ENCODE results near the gene SAMD10.
A peak's percentile ranks its signal among the peaks of the same experiment; 100 is the strongest.

Gene SAMD10

DNA sequence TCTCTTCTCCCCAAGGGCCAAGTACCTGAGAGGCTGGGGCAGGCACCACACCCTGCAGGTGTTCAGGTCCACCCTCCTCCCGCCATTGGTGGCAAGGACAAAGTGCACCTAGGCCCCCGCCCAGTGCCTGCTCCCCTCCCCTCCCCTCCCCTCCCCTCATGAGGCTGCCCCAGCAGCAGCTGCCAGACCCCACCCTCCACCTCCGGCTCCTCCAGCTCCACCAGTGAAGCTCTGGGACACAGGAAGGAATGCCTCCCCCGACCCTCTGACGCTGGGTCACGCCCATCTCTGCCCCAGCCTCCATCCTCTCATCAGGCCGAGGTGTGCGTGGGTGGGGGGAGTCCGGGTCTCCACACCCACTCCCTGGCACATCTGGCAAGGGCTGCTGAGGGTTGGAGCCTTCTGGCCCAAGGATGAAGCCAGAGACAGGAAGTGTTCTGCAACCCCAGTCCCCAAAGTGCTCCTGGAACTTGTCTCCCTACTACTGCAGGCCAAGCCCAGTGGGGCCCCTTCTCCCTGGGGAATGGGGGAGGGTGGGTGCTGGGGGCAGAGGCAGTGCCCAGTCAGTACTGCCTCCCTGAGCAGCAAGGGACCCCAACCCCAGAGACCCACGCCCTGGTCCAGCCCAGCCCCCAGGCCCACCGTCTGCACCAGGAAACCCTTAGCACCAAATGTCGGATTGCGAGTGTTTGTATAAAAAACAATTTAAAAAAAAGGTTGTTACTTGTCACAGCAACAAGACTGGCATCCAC lies 21.6 kb downstream of the SAMD10 start:
- peak overlapping the region; percentile 83; the same call in 1 of the 2 replicates for H2AFZ ChIP-seq (ENCODE audit: low read length)

DNA sequence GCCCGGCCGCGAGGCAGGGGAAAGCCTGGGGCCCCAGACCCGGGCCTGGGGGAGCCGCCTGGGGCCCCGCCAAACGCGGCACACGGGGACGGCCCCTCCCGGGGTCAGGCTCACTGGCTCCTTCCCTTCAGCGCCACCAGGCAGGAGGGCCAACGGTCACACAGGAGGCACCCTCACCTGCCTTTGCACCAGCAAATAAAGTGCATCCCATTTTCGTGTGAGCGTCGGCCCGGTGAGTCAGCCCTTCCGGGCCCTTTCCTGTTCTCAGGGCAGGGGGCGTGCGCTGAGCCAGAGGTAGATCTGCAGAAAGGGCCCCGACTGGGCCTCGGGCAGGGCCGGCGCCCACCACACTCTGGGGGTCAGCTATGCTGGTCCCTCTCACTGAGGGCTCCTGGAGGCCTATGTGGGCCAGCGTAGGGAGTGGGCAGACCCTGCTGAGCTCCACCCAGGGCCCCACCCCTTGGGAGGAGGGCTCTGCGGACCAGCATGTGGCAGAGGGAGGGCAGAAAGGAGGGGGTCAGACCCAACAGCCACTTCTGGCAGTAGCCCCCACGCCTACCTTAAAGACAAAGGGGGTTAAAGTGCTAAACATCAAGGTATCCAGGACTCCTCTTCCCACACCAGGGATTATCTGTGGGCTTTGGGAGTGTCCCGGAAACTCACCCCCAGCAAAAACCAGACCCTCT lies 22.3 kb downstream of the SAMD10 start:
- Histone ChIP-seq H3K4me2 (ENCODE audit: low read depth, low read length) (peak overlapping the region; percentile 95), H2AFZ (ENCODE audit: low read length) (peak overlapping the region; percentile 83), H3K36me3 (replicated peaks; ENCODE audit: insufficient read depth, low read length) (no peaks in the 10 kb centered on the region), H4K20me1 (ENCODE audit: insufficient read depth, low read length) (0 out of 2 replicates have a peak, but pooled peaks cover under 1% of the 10 kb centered on the region), H3K9ac (ENCODE audit: low read length) (peak overlapping the region; percentile 84), H3K9me2 (replicated peaks; ENCODE audit: insufficient read depth, low read length) (no peaks in the 10 kb centered on the region), H3K79me2 (ENCODE audit: low read length) (peaks cover 40% of the 10 kb centered on the region), H3K4me1 (ENCODE audit: low read length) (peaks cover 27% of the 10 kb centered on the region), H3F3A (ENCODE audit: insufficient read depth, low read length) (peaks cover 17% of the 10 kb centered on the region), H3K27me3 (replicated peaks; ENCODE audit: insufficient read depth, low read length) (no peaks in the 10 kb centered on the region), H3K27ac (ENCODE audit: low read length) (peak overlapping the region; percentile 82), H3K4me3 (ENCODE audit: low read length) (peak overlapping the region; percentile 81), H3K9me3 (replicated peaks; ENCODE audit: insufficient read depth, low read length) (no peaks in the 10 kb centered on the region)
- TF ChIP-seq, protein P1, sequence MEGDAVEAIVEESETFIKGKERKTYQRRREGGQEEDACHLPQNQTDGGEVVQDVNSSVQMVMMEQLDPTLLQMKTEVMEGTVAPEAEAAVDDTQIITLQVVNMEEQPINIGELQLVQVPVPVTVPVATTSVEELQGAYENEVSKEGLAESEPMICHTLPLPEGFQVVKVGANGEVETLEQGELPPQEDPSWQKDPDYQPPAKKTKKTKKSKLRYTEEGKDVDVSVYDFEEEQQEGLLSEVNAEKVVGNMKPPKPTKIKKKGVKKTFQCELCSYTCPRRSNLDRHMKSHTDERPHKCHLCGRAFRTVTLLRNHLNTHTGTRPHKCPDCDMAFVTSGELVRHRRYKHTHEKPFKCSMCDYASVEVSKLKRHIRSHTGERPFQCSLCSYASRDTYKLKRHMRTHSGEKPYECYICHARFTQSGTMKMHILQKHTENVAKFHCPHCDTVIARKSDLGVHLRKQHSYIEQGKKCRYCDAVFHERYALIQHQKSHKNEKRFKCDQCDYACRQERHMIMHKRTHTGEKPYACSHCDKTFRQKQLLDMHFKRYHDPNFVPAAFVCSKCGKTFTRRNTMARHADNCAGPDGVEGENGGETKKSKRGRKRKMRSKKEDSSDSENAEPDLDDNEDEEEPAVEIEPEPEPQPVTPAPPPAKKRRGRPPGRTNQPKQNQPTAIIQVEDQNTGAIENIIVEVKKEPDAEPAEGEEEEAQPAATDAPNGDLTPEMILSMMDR (IDR thresholded peaks at IDR 0.05; ENCODE audit: low read length): peak; percentile 7; the same call in 1 of the 2 replicates
- TF ChIP-seq EZH2 (optimal IDR thresholded peaks at IDR 0.05; ENCODE audit: low read depth, low read length) (no peak), EZH2phosphoT487 (IDR thresholded peaks at IDR 0.05; ENCODE audit: low read length) (no peak)
- DNase-seq: peak; percentile 76

More for the DNA sequence above, 21.6 kb downstream of the SAMD10 start:
- H3K9me2 ChIP-seq (replicated peaks; ENCODE audit: insufficient read depth, low read length): no peaks in the 10 kb centered on the region
- peak overlapping the region; percentile 84; the same call in 1 of the 2 replicates for H3K9ac ChIP-seq (ENCODE audit: low read length)
- H3K27ac ChIP-seq (ENCODE audit: low read length): peak overlapping the region; percentile 82; the same call in 1 of the 2 replicates
- peak overlapping the region; percentile 95 for H3K4me2 ChIP-seq (ENCODE audit: low read depth, low read length)
- H3K27me3 ChIP-seq (replicated peaks; ENCODE audit: insufficient read depth, low read length): no peaks in the 10 kb centered on the region
- DNase-seq: peak; percentile 66
- peaks cover 33% of the 10 kb centered on the region for H3K79me2 ChIP-seq (ENCODE audit: low read length)
- H3K4me3 ChIP-seq (ENCODE audit: low read length): peak overlapping the region; percentile 81
- no peaks in the 10 kb centered on the region for H4K20me1 ChIP-seq (ENCODE audit: insufficient read depth, low read length)
- H3F3A ChIP-seq (ENCODE audit: insufficient read depth, low read length): peaks cover 15% of the 10 kb centered on the region
- H3K9me3 ChIP-seq (replicated peaks; ENCODE audit: insufficient read depth, low read length): no peaks in the 10 kb centered on the region
- no peak for TF ChIP-seq EZH2 (optimal IDR thresholded peaks at IDR 0.05; ENCODE audit: low read depth, low read length)
- TF ChIP-seq, protein P1 (IDR thresholded peaks at IDR 0.05; ENCODE audit: low read length): no peak
- TF ChIP-seq EZH2phosphoT487 (IDR thresholded peaks at IDR 0.05; ENCODE audit: low read length): no peak
- no peaks in the 10 kb centered on the region for H3K36me3 ChIP-seq (replicated peaks; ENCODE audit: insufficient read depth, low read length)
- H3K4me1 ChIP-seq (ENCODE audit: low read length): peaks cover 21% of the 10 kb centered on the region; the same call in 1 of the 2 replicates

DNA sequence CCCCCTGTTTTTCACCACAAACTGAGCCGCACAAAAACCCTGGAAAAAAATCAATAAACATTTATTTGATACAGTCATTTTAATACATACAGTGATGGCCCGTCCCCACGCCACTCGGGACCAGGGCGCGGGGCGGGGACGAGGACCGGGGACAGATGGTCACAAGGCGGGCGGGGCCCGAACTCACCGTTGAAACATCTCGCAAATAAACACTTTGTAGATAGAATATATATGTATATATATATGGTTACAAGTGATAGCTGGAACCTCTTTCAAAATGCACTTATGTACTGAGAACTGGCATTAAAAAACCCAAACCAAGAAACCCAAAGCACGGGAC lies 22.8 kb downstream of the SAMD10 start:
- peak overlapping the region; percentile 84 for H3K9ac ChIP-seq (ENCODE audit: low read length)
- no peak for DNase-seq
- no peak for TF ChIP-seq EZH2phosphoT487 (IDR thresholded peaks at IDR 0.05; ENCODE audit: low read length)
- TF ChIP-seq, protein P1 (IDR thresholded peaks at IDR 0.05; ENCODE audit: low read length): no peak
- no peak for TF ChIP-seq EZH2 (optimal IDR thresholded peaks at IDR 0.05; ENCODE audit: low read depth, low read length)
- no peaks in the 10 kb centered on the region for H3K9me2 ChIP-seq (replicated peaks; ENCODE audit: insufficient read depth, low read length)
- peak overlapping the region; percentile 83 for H2AFZ ChIP-seq (ENCODE audit: low read length)
- 0 out of 2 replicates have a peak, but pooled peaks cover 5% of the 10 kb centered on the region for H4K20me1 ChIP-seq (ENCODE audit: insufficient read depth, low read length)
- H3K27ac ChIP-seq (ENCODE audit: low read length): peak overlapping the region; percentile 82
- H3K4me3 ChIP-seq (ENCODE audit: low read length): peak overlapping the region; percentile 81
- no peaks in the 10 kb centered on the region for H3K9me3 ChIP-seq (replicated peaks; ENCODE audit: insufficient read depth, low read length)
- H3K27me3 ChIP-seq (replicated peaks; ENCODE audit: insufficient read depth, low read length): no peaks in the 10 kb centered on the region
- H3F3A ChIP-seq (ENCODE audit: insufficient read depth, low read length): peaks cover 22% of the 10 kb centered on the region
- H3K79me2 ChIP-seq (ENCODE audit: low read length): peaks cover 46% of the 10 kb centered on the region
- H3K36me3 ChIP-seq (replicated peaks; ENCODE audit: insufficient read depth, low read length): no peaks in the 10 kb centered on the region
- H3K4me1 ChIP-seq (ENCODE audit: low read length): peaks cover 32% of the 10 kb centered on the region
- peak overlapping the region; percentile 95 for H3K4me2 ChIP-seq (ENCODE audit: low read depth, low read length)
